HG02938 (cell line): ENCODE measurements around the gene LCN1.

Source experiments
- ATAC-seq: cut with Tn5 transposase; IDR thresholded peaks from one replicate; pipeline ENCODE4 v1.9.1; 2021; ENCODE audit warnings: mild to moderate bottlenecking, moderate library complexity; ENCODE audit not compliant: unreplicated experiment

Gene LCN1

DNA sequence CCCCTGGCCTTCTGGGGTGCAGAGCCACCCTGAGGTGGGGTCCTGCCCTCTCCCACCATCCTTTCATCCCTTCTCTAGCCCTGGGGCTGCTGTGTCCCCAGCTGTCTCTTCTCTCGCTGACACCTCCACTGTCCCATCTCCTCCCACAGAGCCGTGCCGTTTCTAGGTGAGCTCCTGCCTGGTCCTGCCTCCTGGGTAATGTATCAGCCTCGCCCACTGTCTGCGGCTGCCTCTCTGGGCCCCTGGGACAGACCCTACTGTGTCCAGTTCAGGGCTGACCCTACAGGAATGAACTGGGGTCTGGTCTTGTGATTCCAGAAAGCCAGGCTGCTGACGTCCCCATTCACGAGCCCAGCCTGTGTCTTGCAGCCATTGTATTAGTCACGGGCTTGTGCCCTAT is 44.4 kb downstream of the LCN1 start:
- no peak for ATAC-seq

DNA sequence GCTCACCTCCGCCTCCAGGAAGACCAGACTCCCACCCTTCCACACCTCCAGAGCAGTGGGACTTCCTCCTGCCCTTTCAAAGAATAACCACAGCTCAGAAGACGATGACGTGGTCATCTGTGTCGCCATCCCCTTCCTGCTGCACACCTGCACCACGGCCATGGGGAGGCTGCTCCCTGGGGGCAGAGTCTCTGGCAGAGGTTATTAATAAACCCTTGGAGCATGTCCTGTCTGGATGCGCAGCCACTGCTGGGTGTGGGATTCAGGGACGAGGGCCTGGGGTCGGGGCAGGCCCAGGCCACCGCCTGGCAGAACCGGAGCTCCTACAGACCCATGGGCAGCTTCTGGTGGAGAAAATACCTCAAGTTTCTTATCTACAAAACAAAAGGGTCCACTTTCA is 45.3 kb downstream of the LCN1 start:
- no peak for ATAC-seq

DNA sequence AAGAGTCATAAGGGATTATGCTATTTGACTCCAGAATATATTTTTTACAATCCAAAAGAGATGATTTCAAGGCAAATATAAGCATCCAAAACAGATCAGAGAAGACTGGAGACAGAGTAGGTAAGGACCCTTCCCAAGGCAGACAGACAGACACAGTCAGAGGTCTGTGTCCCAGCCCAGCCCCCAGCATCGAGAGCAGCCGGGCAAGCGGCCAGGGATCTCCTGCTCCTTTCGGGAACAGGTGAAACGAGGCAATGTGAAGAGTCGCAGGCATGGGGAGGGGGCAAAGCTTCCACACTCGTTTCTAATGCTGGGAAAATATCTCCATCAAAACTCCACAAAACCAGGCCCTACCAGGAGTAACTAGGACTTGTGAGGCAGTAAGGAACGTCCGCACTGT is 46.1 kb downstream of the LCN1 start:
- ATAC-seq = no peak

DNA sequence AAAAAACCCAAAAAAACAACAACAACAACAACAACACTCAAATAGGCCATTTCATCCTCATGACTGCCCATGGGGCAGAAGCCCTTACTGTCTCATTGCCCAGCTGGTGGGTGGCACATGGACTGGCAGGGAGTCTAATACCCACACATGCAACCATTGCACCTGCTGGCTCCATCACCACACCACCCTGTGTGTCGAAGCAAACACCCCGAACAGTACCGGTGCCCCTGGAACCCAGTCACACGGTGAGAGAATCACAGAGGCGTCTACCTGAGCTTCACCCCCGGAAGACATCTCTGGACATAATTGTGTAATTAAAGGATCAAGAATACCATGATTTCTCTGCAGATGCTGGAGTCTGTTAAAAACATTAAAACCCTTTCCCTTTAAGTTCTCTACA is 46.8 kb downstream of the LCN1 start:
- ATAC-seq = no peak

DNA sequence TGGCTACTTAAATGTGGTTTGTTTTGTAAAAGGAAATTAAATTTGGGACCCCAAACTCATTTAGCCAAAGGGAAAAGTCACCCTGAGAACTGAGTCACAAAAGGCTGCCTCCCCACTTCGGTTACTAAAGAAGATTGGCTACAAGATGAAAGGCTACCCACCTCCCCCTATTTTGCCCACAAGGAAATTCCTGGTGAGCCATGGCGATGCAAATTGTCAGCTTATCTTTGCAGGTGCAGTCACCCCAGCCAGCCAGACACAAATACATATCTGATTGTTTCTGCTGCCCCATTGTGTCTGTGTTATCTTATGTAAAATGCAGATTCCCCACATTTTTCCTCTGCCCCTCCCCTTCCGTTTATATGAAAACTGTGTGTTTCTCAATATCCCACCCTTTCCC is 49.2 kb downstream of the LCN1 start:
- ATAC-seq = no peak

DNA sequence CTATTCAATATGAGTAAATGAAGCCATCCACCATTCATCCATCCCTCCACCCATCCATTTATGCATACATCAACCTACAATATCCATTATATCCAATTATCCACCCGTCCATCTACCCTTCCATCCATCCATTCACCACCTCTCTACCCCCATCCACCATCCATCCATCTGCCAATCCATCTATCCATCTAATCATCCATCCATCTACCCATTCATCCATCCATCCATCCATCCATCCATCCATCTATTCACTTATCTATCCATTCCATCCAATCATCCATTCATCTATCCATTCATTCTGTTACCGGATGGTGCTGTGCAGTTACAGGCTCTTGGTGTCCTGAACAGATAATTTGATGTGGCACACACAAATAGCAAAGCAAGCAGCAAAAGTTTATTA is 51.0 kb downstream of the LCN1 start:
- ATAC-seq = no peak

DNA sequence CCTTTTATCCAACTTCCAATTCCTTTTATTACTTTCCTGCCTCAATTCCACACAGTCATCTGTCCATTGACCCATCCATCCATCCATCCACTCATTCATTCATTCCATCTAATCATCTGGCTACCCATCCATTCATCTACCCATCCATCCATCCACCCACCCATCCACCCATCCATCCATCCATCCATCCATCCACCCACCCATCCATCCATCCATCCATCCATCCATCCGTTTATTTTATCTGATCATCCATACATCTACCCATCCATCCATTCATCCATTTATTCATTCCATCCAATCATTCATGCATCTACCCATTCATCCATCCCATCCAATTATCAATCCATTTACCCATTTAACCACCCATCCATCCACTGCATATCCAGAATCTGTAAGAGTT is 51.9 kb downstream of the LCN1 start:
- ATAC-seq = no peak

DNA sequence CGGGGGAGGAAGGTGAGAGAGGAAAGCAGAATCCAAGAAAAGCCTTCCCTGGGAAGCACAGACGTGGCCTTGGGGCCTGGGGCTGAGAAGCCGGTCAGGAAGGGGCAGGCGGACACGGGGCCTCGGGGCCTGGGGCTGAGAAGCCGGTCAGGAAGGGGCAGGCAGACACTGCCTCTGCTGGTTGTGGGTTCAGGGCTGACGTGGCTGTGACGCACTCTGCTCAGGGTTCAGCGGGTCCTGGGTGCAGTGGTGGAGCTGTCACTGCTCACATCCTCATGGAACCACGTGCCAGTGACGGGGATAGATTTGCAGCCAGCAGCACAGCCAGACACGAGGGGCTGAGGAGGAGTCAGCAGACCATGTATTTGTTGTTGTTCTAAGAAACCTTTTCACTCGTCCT is 53.1 kb downstream of the LCN1 start:
- ATAC-seq = no peak

DNA sequence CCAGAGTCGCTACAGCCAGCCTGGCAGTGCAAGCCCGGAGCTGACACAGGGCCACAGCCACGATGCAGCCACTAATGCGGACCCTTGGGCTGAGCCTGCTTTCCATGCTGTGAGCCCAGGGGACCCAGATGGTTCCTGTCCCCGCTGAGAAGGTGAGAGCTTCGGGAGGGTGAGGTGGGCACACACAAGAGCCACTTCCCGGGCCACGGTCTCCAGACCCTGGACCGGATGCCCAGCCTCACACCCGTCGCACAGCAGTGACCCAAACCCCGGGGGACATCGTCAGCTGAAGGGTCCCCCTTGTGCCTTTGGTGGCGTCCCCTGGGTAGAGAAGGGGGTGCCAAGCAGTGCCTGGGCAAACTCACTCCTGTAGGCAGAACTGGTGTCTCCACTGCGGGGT is 53.7 kb downstream of the LCN1 start:
- ATAC-seq = no peak
